ENCODE data around the gene COG3.

DNA sequence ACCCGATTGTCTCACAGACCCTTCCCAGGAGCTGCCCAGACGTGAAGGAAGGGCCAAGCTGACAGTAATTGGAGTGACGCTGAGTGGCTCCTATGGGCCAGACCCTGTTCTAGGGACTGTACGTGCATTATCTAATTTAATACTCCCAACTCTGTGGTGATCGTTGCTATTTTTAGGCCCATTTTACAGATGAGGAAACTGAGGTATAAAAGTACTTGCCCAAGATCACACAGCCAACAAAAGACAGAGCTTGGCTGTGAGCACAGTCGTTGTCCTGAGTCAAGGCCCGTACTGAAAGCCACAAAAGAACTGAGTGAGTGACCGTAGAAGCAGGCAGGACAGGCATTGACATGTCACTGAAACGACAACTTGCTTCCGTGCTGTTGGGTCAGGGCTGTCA, 76.1 kb downstream of the COG3 start:
- TF ChIP-seq SPI1 (IDR thresholded peaks at IDR 0.05; ENCODE audit: low read depth, low read length): no peak
- TF ChIP-seq POLR2A (IDR thresholded peaks at IDR 0.05; ENCODE audit: low read depth, low read length): no peak
- no peak for TF ChIP-seq POLR2AphosphoS5 (IDR thresholded peaks at IDR 0.05; ENCODE audit: low read depth, low read length)
